SK-MEL-5 (cell line): ENCODE measurements around the gene SLC43A3. TPM values are rescaled to one million over a fixed set of nuclear protein-coding genes. Genes with fewer than 3 reads are reported as not detected.

Source experiments
- DNase-seq: peaks from one replicate; pipeline ENCODE4 v3.0.0-alpha.2; 2016; ENCODE audit warnings: low read depth, low spot score
- in situ Hi-C: cut with HindIII; loops from 2 replicates; pipeline ENCODE4 v1.10.0; 2016; ENCODE audit warnings: low sequenced_read_pairs, high pct_unique_total_duplicates, low pct_unique_long_range_greater_than_20kb
- total RNA-seq: library from RNA; depleted of rRNA; stranded (reverse); fragments of >200 nt; shearing (Covaris generic); gene quantifications from 2 replicates; pipeline ENCODE4 v1.2.3, GENCODE V29; 2014

Gene SLC43A3
- total RNA-seq, 1 experiment from 2014 or later = 30.6 TPM

DNA sequence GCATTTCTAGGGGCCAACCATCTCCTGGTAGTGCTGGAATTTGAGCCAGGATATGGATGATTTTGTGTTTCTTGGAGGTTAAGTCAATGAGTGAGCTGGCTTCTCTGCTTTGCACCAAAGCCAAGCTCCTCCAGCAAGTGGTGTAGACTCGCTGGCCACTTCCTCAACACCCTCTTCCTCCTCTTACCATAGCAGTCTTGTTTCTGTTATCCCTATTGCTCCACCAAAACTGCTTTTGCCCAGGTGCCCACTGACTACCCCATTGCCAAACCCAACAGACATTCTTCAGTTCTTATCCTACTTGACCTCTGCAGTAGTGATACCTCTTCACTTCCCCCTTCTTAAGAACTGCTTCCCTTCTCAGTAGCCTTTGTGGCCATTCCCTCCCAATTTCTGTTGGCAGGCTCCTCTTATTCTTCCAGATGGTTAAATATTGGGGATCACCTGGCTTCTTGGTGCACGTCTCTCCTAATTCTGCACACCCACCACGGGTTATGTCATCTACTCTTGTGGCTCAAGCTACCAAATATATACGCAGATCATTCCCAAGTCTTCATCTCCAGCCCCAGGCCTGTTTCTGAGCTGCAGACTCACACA lies 29.4 kb downstream of the SLC43A3 start:
- no peak for DNase-seq
- in situ Hi-C loops = no loop called here

DNA sequence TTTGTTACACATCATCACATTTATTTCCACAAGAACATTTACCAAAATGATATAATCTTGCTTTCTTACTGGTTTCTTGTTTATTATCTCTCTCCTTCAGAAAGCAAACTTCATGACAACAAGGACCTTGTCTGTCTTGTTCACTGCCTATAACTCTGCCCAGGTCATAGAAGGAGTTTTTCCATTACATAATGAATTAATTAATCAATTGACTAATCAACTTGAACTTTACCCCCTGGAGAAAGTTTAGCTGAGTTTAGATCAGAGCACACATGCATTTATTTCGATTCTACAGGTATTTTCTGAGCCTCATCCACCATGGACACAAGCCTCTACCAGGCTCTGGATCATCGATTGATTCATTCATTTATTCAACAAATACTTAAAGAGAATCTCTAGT lies 30.2 kb downstream of the SLC43A3 start:
- in situ Hi-C loops = no loop called here
- no peak for DNase-seq

DNA sequence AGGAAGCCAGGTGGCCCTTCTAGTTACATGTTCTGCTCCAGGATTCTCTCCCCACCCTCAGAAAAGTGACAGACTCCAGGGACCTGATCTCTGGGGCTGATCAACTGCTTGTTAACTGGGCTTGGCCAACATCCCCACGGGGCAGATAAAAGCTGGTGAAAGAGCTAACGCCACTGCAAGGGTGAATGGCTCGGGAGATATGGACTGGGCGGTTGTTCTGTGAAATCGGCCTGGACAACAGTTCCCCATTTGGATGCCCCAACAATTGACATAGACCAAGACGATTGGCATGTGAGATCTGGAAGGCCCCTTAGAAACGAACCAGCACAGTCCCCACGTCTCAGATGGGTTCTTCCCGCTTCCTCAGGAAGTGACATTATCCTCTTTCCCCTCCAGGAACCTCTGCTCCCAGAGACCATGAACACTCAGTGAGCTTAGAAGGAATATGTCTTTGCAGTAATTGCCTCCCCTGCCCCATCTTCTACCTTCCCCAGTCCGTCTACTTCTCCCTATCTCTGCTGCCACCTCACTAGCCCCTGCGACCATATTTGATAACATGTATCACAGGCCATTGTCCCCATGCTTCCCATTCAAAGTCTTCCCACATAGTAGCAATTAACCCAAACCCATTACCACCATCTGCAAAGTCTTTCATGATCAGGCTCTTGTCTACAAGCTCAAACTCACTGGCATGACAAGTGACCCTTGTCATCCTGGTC lies 30.9 kb downstream of the SLC43A3 start:
- DNase-seq = no peak
- in situ Hi-C loops = no loop called here

DNA sequence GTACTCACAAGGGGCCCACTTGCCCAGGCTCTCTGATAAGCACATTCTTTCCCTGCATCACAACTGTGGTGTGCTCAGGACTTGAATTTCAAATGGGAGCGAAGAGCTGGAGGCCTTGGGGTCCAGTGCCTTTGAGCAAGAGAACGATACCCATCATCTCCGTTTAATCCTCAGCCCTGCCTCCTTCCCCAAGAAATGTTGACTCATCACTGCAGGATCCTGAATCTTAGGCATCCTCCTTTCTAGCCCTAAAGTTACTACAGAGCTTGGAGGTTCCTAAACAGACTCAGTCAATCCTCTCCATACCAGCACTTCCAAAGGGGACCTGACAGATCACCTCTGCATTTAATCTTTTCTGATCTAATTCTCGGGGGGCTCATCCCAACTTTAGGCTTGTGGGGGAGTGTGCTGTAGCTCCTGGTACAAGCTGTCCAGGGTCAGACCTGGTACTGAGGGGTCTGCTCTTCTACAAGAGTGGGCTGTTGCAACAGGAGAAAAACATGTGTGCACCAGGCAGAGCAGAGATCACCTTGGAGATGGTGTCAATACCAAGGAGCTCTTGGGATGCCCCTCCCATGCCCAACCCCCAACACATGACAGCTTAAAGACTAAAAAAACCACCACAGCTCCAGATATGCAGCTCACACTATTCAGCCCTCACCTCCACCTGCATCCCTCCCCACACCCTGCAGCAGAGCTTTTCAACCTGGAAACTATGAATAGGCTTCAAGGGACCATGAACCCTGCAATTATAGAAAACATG lies 32.5 kb downstream of the SLC43A3 start:
- no peak for DNase-seq
- in situ Hi-C loops = no loop called here

DNA sequence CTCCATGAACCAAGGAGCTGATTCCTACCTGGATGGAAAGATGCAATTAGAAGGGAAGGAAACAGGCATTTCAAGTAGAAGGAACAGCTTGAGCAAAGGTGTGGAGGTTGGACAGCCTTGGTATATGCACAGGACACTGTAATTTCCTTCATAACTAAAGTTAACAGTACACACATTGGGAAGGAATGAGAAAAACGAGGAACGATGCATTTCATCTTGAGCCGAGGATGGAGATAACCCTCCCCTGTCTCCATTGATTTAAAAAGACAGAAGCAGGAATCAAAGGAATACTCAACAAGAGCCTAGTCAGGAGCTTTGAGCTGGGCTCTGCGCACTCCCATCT lies 34.2 kb downstream of the SLC43A3 start:
- no peak for DNase-seq
- in situ Hi-C loops = no loop called here

DNA sequence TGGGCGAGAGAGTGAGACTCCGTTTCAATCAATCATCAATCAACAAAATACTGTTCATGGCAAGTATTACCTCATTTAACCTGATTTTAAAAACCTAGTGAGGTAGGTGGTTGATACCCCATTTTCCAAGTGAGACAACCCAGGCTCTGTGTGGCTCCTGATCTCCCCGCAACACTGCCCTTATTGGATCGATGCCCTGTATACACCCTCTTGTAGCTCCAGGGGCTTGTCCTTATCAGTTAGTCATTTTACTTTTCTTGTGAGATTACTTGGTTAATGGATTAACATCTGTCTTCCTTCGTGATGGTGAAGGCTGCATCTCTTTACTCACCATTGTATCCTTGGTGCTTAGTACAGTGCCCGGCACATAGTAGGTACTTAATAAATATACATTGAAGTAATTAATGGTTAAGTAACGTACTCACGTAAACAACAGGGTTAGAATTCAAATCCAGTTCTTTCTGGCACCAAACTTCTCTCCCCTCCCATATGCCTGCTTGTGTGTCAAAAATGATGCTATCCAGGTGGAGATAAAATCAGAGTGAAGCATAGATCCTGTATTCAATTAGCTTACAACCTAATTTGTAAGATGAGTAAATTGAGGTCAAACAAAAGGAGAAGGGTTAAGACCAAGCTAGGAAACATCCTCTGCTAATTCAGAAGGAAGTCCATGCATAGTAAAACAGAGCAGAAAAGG lies 34.7 kb downstream of the SLC43A3 start:
- DNase-seq = no peak
- in situ Hi-C loops = no loop called here

DNA sequence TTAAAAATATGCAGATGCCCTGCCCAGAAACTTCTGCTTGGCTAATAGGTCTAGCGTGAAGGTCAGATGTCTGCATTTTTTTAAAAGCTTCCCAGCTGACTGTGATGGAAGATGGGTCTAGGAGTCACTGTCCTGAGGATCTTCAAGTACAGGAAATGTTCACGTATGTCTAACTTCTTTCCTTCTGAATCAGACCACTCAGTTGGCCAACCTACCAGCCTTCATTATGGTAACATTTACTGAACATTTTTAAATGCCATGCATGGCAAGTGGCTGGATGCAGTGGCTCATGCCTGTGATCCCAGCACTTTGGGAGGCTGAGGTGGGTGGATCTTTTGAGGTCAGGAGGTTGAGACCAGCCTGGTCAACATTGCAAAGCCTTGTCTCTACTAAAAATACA lies 35.4 kb downstream of the SLC43A3 start:
- in situ Hi-C loops = no loop called here
- DNase-seq = no peak

DNA sequence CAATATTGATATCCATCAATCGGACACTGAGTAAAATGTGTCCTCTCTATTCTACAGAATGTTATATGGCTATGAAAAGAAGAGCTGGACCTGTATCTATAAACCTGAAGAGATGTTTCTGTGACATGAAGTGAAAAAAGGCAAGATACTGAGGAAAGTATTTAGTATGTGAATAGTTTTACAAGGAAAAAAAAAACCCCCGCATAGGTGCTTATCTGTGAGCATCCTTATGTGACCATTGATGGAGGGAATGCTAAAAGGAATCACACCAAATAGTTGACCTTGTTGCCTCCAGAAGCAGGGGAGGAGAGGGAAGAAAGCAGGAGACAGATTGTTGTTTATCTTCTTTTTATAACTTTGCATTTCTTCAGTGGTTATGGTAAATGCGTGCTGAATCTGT lies 35.8 kb downstream of the SLC43A3 start:
- DNase-seq = no peak
- in situ Hi-C loops = no loop called here

DNA sequence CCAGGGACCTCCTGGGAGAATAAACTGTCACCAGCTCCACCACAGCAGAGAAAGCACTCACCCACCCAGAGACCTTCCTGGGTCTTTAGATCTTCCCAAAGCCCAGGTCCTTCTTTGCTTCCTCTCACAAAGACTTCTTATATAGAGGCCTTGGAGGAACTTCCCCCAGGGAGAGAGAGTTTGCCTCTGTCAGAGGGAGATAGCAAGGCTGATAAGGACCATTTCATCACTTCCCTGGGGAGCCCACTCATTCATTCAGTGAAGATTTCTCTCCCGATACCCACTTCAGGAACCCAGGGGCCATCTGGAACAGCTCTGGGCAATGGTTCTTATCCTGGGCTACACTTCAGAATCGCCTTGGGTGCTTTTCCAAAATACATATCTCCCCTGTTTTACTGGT lies 36.4 kb downstream of the SLC43A3 start, which contains the start of gene PRG2:
PRG2 (minus strand) TSS at position 116 of the 400 bp plus-strand sequence. CDS start 706 bp downstream, outside the sequence.
- in situ Hi-C loops = no loop called here
- no peak for DNase-seq

DNA sequence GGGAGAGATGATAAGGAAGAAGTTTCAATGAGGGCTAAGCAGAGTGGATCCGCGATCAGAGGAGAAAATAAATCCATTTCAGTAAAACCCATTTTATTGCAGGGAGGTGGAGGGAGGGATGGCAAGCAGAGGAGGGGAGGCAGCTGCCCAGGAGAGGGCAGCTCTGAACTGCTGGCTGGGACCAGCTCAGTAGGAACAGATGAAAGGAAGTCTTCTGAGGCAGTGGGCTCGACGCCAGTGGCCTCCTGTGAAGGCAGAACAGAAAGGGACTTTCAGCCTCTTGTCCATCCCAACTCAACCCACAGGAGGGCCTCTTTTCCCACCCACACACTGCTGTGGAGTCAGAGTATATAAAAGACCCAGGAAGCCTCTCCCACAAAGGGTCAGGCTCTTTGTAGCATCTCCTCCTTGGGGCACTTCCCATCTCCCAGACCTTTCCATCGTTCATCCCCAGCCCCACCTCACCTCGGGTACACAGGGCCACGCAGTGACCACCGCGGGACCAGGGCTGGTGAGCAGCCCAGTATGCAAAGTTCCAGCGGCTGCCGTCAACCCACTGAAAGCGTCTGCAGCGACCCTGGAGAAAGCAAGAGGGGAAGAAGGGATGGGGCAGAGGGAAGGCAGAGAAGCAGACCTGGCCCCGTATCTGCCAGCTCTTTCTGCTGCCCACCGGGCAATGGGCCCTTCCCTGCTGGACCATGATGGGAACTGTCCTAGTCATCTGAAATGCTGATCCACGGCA lies 39.5 kb downstream of the SLC43A3 start:
- in situ Hi-C loops = no loop called here
- peak; percentile 4 for DNase-seq

DNA sequence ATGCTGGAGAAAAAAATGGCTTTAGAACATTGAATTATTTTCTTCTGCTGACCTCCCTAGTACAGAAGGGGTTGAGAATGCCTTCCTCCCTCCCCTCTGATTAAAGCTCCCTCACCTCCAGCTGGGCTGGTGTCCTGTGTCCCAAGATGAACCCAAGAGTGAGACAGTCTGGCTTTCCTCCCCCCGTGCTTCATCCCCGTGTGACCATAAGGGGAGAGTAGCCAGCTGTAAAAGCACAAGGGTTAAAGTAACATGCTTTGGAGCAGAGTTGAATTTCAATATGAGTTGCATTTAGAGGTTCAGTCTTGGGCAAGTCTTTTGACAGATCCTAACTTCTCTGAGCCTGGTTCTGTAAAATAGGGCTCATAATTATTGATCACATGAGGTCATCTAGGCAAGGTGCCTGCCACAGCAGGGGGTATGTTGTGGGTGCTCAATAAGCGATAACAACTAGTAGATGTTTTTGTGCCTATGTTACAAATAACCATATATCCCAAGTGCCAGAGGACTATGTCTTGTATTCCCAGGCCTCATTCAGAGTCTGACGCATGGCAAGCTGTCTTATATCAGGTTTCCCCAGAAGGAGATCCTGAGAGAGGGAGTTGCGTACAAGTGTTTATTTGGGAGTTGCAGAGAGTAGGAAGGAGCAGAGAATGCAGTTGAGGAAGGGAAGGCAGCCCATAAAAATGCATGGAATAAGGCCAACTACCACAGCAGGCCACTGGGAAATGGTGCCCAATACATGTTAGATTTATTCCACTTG lies 40.6 kb downstream of the SLC43A3 start:
- in situ Hi-C loops = no loop called here
- no peak for DNase-seq

DNA sequence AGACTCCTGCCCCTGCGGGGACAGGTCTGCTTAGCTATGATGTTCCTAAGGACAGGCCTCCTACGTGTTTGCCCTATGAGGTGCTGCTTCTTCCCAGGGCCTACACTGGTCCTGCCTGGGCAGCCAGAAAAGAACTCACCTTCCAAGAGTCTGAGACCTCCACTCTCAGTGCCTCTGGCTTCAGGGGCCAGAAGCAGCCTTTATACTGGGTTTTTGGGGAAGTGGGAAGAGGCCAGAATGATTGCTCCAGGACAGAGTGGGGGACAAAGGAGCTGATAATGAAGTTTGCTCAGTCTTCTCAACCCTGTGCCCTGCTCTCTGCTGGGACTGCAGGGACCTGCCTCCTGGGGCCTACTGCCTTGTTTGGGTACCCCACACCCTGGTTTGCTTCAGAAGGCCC lies 45.9 kb downstream of the SLC43A3 start, which contains the start of gene PRG3:
PRG3 (minus strand) TSS at position 176 of the 400 bp plus-strand sequence. CDS start 442 bp downstream, outside the sequence.
- in situ Hi-C loops = no loop called here
- no peak for DNase-seq

DNA sequence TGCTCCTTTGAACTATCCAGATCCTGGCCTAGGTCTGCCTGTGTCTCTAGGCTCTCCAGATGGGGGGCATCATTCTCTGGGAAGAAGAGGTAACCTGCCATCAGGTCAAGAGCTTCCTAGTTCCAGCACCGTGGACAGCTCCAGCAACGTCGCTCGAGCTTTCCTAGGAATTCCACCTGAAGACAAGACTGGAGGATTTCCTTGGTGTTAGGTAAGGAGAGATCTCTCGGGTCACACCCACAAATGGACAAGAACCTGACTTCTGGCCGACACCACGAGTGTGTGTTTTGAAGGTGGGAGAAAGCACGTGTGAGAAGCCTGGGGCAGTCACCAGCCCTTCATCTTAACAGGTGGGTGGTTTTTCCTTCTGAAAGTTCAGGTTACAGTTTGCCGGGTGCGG lies 47.2 kb downstream of the SLC43A3 start:
- no peak for DNase-seq
- in situ Hi-C loops = no loop called here

DNA sequence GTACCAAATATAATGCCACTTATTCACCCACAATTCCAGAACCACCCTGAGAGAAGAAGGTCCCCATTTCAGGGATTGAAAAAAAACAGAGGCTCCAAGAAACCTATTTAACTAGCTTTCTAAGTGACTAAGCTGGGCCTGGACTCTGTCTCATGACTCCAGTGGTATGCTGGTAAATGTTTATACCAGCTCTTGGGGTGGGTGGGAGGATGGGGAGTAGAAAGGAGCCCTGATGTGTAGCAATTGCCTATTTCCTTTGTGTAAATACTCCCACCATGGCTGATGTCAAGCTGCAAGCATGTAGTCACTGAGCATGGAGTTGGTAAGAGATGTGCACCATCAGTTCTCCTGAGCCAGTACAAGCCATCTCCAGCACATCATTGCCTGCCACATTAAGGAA lies 48.7 kb downstream of the SLC43A3 start:
- DNase-seq = no peak
- in situ Hi-C loops = no loop called here

DNA sequence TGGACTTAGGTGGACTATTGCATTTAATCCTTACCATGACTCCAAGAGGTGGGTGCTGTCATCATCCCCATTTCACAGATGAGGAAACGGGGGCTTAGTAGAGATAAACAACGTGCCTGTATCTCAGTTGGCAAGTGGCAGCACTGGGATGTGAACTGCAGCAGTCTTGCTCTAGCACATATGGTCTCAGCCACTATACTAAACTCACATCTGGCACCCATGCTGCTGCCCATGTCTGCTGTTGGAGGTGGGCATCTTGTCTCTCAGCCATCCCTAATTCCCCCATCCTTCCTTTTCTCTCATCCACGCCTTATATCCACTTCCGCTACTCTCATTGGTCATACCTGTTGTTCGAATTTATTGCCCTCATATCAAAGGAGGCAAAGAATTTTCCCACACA lies 49.8 kb downstream of the SLC43A3 start:
- DNase-seq = no peak
- in situ Hi-C loops = no loop called here

DNA sequence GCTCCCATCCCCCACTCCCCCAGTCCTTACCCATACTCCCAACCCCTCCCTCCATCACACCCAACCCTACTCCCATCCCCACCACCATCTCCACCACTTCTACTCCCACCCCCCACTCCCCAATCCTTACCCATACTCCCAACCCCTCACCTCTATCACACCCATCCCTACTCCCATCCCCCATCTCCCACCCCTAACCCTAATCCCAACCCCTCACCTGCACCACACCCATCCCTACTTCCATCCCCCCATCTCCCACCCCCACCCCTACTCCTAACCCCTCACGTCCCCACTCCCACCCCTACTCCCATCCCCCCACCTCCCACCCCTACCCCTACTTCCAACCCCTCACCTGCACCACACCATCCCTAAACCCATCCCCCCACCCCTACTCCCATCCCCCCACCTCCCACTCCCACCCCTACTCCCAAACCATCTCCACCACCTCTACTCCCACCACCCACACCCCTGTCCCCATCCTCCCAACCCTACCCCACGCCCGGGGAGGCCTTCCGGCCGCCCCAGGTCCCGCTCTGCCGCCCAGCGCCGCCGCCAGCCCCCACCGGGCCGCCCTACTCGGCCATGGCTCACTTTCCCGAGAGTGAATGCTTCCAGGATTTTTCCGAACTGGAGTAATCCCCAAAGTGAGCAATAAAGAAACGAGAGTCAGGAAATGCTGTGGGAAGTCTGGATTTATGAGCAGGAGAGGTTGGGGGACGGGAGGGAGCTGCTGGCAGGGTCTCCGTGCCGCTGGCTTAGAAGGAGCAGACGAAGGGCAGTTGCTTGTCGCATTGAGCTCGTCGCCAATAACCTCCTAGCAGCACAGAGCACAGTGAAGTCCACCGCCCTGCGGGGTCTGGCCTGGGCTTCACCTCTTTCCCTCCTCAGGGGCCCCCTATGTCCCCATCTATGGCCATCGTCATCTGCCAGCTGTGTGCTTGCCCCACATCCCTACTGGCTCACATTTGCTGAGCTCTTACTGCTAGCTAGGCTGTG lies 50.5 kb downstream of the SLC43A3 start:
- in situ Hi-C loops = no loop called here
- DNase-seq = no peak
